HG03342 (cell line): ENCODE results near the gene CTNNA2.

Experiments
- ATAC-seq: cut with Tn5 transposase; IDR thresholded peaks from one replicate; pipeline ENCODE4 v1.9.1; 2021; ENCODE audit warnings: mild to moderate bottlenecking, moderate library complexity; ENCODE audit not compliant: unreplicated experiment

CTNNA2 gene

GRCh38 chr2:79846878-79847277 is 334.0 kb downstream of the CTNNA2 start:
- no peak for ATAC-seq

GRCh38 chr2:79849241-79849640 is 336.4 kb downstream of the CTNNA2 start:
- ATAC-seq: no peak

- ATAC-seq: no peak
Observed at GRCh38 chr2:79849949-79850348, 337.1 kb downstream of the CTNNA2 start.

- ATAC-seq: no peak
Observed at GRCh38 chr2:79850912-79851311, 338.1 kb downstream of the CTNNA2 start.

- ATAC-seq: no peak
Observed at GRCh38 chr2:79855264-79856006, 342.6 kb downstream of the CTNNA2 start.

- ATAC-seq: no peak
Observed at GRCh38 chr2:79857888-79858287, 345.0 kb downstream of the CTNNA2 start.

GRCh38 chr2:79860228-79861058 is 347.6 kb downstream of the CTNNA2 start:
- no peak for ATAC-seq

GRCh38 chr2:79861059-79861374 is 348.2 kb downstream of the CTNNA2 start:
- no peak for ATAC-seq

GRCh38 chr2:79862756-79863155 is 349.9 kb downstream of the CTNNA2 start:
- ATAC-seq: no peak

- ATAC-seq: no peak
Observed at GRCh38 chr2:79872656-79873055, 359.8 kb downstream of the CTNNA2 start.

GRCh38 chr2:79874015-79874414 is 361.2 kb downstream of the CTNNA2 start:
- ATAC-seq: no peak

- no peak for ATAC-seq
Observed at GRCh38 chr2:79876430-79876829, 363.6 kb downstream of the CTNNA2 start.

GRCh38 chr2:79882548-79882947 is 369.7 kb downstream of the CTNNA2 start:
- ATAC-seq: no peak

GRCh38 chr2:79887747-79888374 is 375.0 kb downstream of the CTNNA2 start:
- ATAC-seq: peak; percentile 86

- ATAC-seq: no peak
Observed at GRCh38 chr2:79892123-79892522, 379.3 kb downstream of the CTNNA2 start.

GRCh38 chr2:79899196-79899595 is 386.3 kb downstream of the CTNNA2 start:
- ATAC-seq: no peak

- no peak for ATAC-seq
Observed at GRCh38 chr2:79901161-79901560, 388.3 kb downstream of the CTNNA2 start.

- ATAC-seq: no peak
Observed at GRCh38 chr2:79903222-79904000, 390.6 kb downstream of the CTNNA2 start.

GRCh38 chr2:79906139-79906890 is 393.5 kb downstream of the CTNNA2 start:
- ATAC-seq: no peak

GRCh38 chr2:79909521-79909920 is 396.7 kb downstream of the CTNNA2 start:
- no peak for ATAC-seq
